Fibroblast of villous mesenchyme (primary cell): ENCODE results near the gene FYB2. TPM values are rescaled to one million over a fixed set of nuclear protein-coding genes. Genes with fewer than 3 reads are reported as not detected.

Experiments
- DNase-seq: peaks from one replicate; pipeline ENCODE4 v3.0.0-alpha.2; 2010; ENCODE audit warnings: low read depth
- H3K4me3 ChIP-seq: 2 replicates; pipeline ENCODE4 v1.5.1; 2011; ENCODE audit warnings: low read depth, mild to moderate bottlenecking, low read length
- total RNA-seq: library from RNA; depleted of rRNA; stranded (reverse); fragments of >200 nt; gene quantifications from 2 replicates; pipeline ENCODE4 v1.2.3, GENCODE V29; 2012
- TF ChIP-seq, protein P1 (sequence below): IDR thresholded peaks from 2 replicates; pipeline ENCODE4 v1.5.1; 2012; ENCODE audit warnings: low read depth, mild to moderate bottlenecking, low read length; ENCODE audit not compliant: insufficient read depth

FYB2 gene, protein sequence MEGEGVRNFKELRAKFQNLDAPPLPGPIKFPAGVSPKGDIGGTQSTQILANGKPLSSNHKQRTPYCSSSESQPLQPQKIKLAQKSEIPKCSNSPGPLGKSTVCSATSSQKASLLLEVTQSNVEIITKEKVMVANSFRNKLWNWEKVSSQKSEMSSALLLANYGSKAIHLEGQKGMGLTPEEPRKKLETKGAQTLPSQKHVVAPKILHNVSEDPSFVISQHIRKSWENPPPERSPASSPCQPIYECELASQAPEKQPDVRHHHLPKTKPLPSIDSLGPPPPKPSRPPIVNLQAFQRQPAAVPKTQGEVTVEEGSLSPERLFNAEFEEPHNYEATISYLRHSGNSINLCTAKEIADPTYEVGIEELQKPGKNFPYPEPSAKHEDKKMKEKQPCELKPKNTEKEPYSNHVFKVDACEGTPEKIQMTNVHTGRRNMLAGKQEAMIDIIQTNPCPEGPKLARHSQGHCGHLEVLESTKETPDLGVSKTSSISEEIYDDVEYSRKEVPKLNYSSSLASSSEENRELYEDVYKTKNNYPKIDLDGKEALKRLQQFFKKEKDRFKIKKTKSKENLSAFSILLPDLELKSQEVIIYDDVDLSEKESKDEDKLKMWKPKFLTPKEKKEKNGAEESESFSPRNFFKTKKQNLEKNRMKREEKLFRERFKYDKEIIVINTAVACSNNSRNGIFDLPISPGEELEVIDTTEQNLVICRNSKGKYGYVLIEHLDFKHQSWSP
- total RNA-seq = not detected in 2 replicates

DNA sequence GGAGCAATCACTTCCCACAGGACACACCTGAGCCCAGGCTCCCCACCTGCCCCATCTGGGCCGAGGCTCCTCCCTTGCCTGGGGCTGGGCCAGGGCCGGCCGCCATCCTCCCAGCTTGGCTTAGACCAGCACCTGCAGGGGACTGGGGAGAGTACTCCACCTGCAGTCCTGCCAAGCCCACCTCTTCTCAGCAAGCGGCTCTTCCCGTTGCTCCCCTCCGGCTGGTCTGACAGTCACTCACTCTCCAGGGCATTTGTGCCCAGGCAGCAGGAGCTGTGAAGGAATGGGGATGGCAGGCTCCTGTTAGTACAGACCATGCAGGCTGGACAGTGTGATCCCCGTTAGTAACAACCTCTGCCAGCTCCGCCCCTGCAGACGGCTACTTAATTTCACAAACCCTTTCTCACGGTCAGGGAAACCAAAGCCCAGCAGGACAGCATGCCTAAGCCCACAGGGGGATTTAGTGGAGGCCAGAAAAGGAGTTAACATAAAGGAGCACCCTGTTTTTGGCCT is at the start of gene FYB2:
Gene FYB2, minus strand, starts transcription at position 18 of the 513 bp plus-strand sequence. CDS start 114 bp downstream, outside the sequence.
- TF ChIP-seq, protein P1, sequence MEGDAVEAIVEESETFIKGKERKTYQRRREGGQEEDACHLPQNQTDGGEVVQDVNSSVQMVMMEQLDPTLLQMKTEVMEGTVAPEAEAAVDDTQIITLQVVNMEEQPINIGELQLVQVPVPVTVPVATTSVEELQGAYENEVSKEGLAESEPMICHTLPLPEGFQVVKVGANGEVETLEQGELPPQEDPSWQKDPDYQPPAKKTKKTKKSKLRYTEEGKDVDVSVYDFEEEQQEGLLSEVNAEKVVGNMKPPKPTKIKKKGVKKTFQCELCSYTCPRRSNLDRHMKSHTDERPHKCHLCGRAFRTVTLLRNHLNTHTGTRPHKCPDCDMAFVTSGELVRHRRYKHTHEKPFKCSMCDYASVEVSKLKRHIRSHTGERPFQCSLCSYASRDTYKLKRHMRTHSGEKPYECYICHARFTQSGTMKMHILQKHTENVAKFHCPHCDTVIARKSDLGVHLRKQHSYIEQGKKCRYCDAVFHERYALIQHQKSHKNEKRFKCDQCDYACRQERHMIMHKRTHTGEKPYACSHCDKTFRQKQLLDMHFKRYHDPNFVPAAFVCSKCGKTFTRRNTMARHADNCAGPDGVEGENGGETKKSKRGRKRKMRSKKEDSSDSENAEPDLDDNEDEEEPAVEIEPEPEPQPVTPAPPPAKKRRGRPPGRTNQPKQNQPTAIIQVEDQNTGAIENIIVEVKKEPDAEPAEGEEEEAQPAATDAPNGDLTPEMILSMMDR = no peak
- DNase-seq = no peak
- no peak within 1 kb of the TSS for H3K4me3 ChIP-seq

DNA sequence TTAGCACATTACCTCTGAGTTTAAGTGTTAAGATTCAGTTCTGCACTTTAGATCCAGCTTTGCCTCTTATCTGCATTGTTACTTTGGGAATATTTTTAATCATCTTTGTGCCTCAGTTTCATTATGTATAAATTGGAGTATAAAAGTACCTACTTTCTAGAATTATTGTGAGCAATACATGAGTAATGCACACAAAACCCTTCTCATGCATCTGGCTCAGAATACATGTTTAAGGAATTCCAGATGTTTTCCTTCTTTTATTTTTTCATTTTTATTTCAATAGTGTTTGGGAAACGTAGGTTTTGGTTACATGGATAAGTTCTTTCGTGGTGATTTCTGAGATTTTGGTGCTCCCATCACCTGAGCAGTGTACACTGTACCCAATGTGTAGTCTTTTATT is 49.6 kb upstream of the FYB2 start:
- H3K4me3 ChIP-seq = no peak overlapping the region
- no peak for DNase-seq
- TF ChIP-seq, protein P1 = no peak

DNA sequence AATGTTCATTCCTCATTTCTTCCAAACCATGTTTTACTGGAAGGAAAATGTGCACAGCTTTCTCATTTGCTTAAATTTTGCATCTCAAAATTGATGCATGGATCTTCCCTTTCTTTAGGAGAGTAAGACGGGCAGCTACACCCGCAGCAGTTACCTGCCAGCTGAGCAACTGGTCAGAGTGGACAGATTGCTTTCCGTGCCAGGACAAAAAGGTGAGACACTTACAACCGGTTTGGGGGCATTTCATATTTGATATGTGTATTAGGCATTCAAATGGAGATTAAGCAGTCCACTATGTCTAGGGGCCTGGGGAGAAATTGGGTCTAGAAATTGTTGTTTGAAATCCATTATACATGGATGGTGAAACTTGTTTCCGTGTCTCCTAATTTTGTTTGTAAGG is 48.3 kb upstream of the FYB2 start:
- TF ChIP-seq, protein P1 = no peak
- DNase-seq = no peak
- H3K4me3 ChIP-seq = no peak overlapping the region

DNA sequence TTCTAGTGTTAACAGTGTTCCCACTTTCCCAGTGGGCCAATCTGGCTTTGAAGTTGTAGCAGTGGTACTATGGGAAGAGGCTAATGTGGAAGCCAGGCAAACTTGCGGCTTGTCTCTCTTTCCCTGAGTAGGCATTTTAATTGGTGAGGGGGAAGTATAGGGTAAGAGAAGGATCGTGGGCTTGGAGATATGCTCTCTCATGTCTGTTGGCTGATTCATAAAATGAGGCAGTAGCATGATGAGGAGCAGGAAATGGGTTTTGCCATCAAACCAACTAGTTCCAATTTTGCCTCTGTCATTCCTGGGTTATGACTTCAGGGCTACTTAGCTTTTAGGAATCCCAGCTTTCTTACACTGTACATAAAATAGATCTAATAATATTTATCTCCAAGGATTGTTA is 47.5 kb upstream of the FYB2 start:
- TF ChIP-seq, protein P1 = no peak
- H3K4me3 ChIP-seq = no peak overlapping the region

DNA sequence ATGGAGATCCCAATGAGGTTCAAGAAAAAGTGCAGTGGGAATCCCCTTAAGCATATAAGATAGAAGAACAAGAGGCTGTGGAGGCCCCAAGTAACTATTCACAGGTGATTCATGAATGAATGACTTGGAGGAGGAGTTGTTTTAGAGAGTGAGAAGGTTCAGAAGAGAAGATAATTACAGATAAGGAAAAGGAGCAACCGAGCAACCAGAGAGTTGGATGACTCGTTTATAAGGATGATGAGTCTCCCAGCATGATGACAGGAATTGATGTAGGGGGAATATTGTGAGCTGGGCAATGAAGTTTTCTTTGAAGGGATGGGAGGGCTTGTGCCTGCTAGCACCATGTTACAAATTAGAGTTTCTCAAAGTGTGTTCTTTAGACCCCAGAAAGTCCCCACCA is 45.2 kb upstream of the FYB2 start:
- no peak for DNase-seq
- TF ChIP-seq, protein P1 = no peak
- H3K4me3 ChIP-seq = no peak overlapping the region

More for the DNA sequence above, 47.5 kb upstream of the FYB2 start:
- no peak for DNase-seq

DNA sequence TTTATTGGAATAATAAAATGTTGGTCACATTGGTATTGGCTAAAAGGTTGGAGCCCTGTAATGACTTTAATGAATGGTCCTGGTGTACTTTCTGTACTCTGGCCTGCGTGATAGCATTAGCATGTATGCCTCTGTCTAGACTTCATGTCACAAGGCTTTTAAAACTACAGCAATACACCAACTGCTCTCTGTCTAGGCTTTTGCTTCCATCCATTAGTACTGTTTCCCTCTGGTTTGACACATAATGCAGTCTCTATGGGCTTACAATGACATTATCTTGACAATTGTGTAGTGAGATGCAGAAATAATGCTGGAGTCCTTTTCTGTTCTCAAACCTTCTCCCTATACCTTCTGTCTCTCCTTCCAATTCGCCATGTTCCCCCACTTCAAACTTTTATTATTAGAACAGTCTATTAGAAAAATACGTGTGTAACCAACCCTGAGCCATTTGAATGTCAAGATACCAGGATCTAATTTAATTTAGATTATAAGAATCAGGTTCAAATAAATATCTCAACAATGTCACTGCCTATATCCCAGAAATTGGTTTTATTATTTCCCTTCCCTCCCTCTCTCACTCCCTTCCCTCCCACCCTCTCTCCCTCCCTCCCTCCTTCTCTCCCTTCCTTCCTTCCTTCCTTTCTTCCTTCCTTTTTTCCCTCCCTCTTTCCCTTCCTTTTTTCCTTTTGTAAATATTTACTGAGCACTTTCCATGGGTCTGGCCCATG is 44.2 kb upstream of the FYB2 start:
- DNase-seq = no peak
- no peak overlapping the region for H3K4me3 ChIP-seq
- TF ChIP-seq, protein P1 = no peak
